ENCODE data around the gene TTC23.

TTC23 gene

GRCh38 chr15:99249270-99249841 is at the start of gene TTC23:
TSS of gene TTC23 (minus strand) at chr15:99249581. CDS start at chr15:99228712, 20,869 bp downstream.
- Histone ChIP-seq H3K36me3 (replicated peaks) (no peaks in the 10 kb centered on the region), H3K27me3 (ENCODE audit: low read depth) (no peaks in the 10 kb centered on the region), H3K9me3 (no peaks in the 10 kb centered on the region), H3K4me1 (peaks cover 3% of the 10 kb centered on the region; the same call in 1 of the 2 replicates), H3K4me3 (peak within 1 kb of the TSS; percentile 80)
- no peak for DNase-seq (ENCODE audit: low spot score in 2 of 2)
- in situ Hi-C loops (cut with MboI; ENCODE audit: low sequenced_read_pairs): no loop called here

- no peak for DNase-seq (ENCODE audit: low spot score in 2 of 2)
- Histone ChIP-seq H3K36me3 (replicated peaks) (no peaks in the 10 kb centered on the region), H3K9me3 (peaks cover 3% of the 10 kb centered on the region; the same call in 1 of the 2 replicates), H3K27me3 (ENCODE audit: low read depth) (no peaks in the 10 kb centered on the region), H3K4me3 (no peak overlapping the region), H3K4me1 (peaks cover 12% of the 10 kb centered on the region)
- in situ Hi-C loops (cut with MboI; ENCODE audit: low sequenced_read_pairs): no loop called here
Observed at GRCh38 chr15:99296386-99296785, 47.0 kb upstream of the TTC23 start.

- peaks cover 12% of the 10 kb centered on the region for H3K4me1 ChIP-seq
- H3K36me3 ChIP-seq (replicated peaks): no peaks in the 10 kb centered on the region
- no peaks in the 10 kb centered on the region for H3K27me3 ChIP-seq (ENCODE audit: low read depth)
- no peak overlapping the region for H3K4me3 ChIP-seq
- H3K9me3 ChIP-seq: peaks cover 3% of the 10 kb centered on the region; the same call in 1 of the 2 replicates
- in situ Hi-C loops (cut with MboI; ENCODE audit: low sequenced_read_pairs): no loop called here
- DNase-seq (ENCODE audit: low spot score in 2 of 2): no peak
Observed at GRCh38 chr15:99295840-99296239, 46.5 kb upstream of the TTC23 start.

GRCh38 chr15:99291643-99292042 is 42.3 kb upstream of the TTC23 start:
- DNase-seq (ENCODE audit: low spot score in 2 of 2): no peak
- in situ Hi-C loops (cut with MboI; ENCODE audit: low sequenced_read_pairs): no loop called here

GRCh38 chr15:99283717-99284116 is 34.3 kb upstream of the TTC23 start:
- H3K27me3 ChIP-seq (ENCODE audit: low read depth): no peaks in the 10 kb centered on the region
- no peaks in the 10 kb centered on the region for H3K9me3 ChIP-seq
- no peaks in the 10 kb centered on the region for H3K36me3 ChIP-seq (replicated peaks)
- no peak for DNase-seq (ENCODE audit: low spot score in 2 of 2)
- in situ Hi-C loops (cut with MboI; ENCODE audit: low sequenced_read_pairs): loop anchor here (5.0 kb wide), 1 partner anchor 424 kb away; no protein-coding TSS in a partner anchor
- no peak overlapping the region for H3K4me3 ChIP-seq
- peaks cover 5% of the 10 kb centered on the region for H3K4me1 ChIP-seq

More at GRCh38 chr15:99291643-99292042, 42.3 kb upstream of the TTC23 start:
- Histone ChIP-seq H3K4me3 (no peak overlapping the region), H3K4me1 (peaks cover 10% of the 10 kb centered on the region), H3K36me3 (replicated peaks) (no peaks in the 10 kb centered on the region), H3K9me3 (peaks cover 3% of the 10 kb centered on the region; the same call in 1 of the 2 replicates), H3K27me3 (ENCODE audit: low read depth) (no peaks in the 10 kb centered on the region)

GRCh38 chr15:99282586-99282985 is 33.2 kb upstream of the TTC23 start:
- H3K27me3 ChIP-seq (ENCODE audit: low read depth): no peaks in the 10 kb centered on the region
- peaks cover 5% of the 10 kb centered on the region for H3K4me1 ChIP-seq
- H3K9me3 ChIP-seq: no peaks in the 10 kb centered on the region
- H3K36me3 ChIP-seq (replicated peaks): no peaks in the 10 kb centered on the region
- in situ Hi-C loops (cut with MboI; ENCODE audit: low sequenced_read_pairs): loop anchor here (5.0 kb wide), 1 partner anchor 425 kb away; no protein-coding TSS in a partner anchor
- no peak for DNase-seq (ENCODE audit: low spot score in 2 of 2)
- H3K4me3 ChIP-seq: no peak overlapping the region

- H3K4me3 ChIP-seq: no peak overlapping the region
- no peaks in the 10 kb centered on the region for H3K9me3 ChIP-seq
- no peaks in the 10 kb centered on the region for H3K36me3 ChIP-seq (replicated peaks)
- DNase-seq (ENCODE audit: low spot score in 2 of 2): no peak
- no peaks in the 10 kb centered on the region for H3K27me3 ChIP-seq (ENCODE audit: low read depth)
- peaks cover 5% of the 10 kb centered on the region for H3K4me1 ChIP-seq
- in situ Hi-C loops (cut with MboI; ENCODE audit: low sequenced_read_pairs): loop anchor here (5.0 kb wide), 1 partner anchor 425 kb away; no protein-coding TSS in a partner anchor
Observed at GRCh38 chr15:99282121-99282520, 32.7 kb upstream of the TTC23 start.

- Histone ChIP-seq H3K4me1 (peaks cover 5% of the 10 kb centered on the region), H3K27me3 (ENCODE audit: low read depth) (no peaks in the 10 kb centered on the region), H3K9me3 (no peaks in the 10 kb centered on the region), H3K4me3 (no peak overlapping the region), H3K36me3 (replicated peaks) (no peaks in the 10 kb centered on the region)
- in situ Hi-C loops (cut with MboI; ENCODE audit: low sequenced_read_pairs): loop anchor here (5.0 kb wide), 1 partner anchor 427 kb away; no protein-coding TSS in a partner anchor
- DNase-seq (ENCODE audit: low spot score in 2 of 2): no peak
Observed at GRCh38 chr15:99279827-99280226, 30.4 kb upstream of the TTC23 start.

GRCh38 chr15:99279290-99279689 is 29.9 kb upstream of the TTC23 start:
- Histone ChIP-seq H3K4me3 (no peak overlapping the region), H3K9me3 (no peaks in the 10 kb centered on the region), H3K36me3 (replicated peaks) (no peaks in the 10 kb centered on the region), H3K27me3 (ENCODE audit: low read depth) (no peaks in the 10 kb centered on the region), H3K4me1 (peaks cover 5% of the 10 kb centered on the region)
- no peak for DNase-seq (ENCODE audit: low spot score in 2 of 2)
- in situ Hi-C loops (cut with MboI; ENCODE audit: low sequenced_read_pairs): no loop called here

- no peaks in the 10 kb centered on the region for H3K9me3 ChIP-seq
- H3K4me1 ChIP-seq: no peaks in the 10 kb centered on the region; the same call in 1 of the 2 replicates
- H3K27me3 ChIP-seq (ENCODE audit: low read depth): no peaks in the 10 kb centered on the region
- H3K4me3 ChIP-seq: no peak overlapping the region
- DNase-seq (ENCODE audit: low spot score in 2 of 2): no peak
- in situ Hi-C loops (cut with MboI; ENCODE audit: low sequenced_read_pairs): no loop called here
- H3K36me3 ChIP-seq (replicated peaks): no peaks in the 10 kb centered on the region
Observed at GRCh38 chr15:99275525-99276128, 26.2 kb upstream of the TTC23 start.

GRCh38 chr15:99275061-99275460 is 25.7 kb upstream of the TTC23 start:
- H3K36me3 ChIP-seq (replicated peaks): no peaks in the 10 kb centered on the region
- no peak overlapping the region for H3K4me3 ChIP-seq
- in situ Hi-C loops (cut with MboI; ENCODE audit: low sequenced_read_pairs): no loop called here
- H3K4me1 ChIP-seq: no peaks in the 10 kb centered on the region; the same call in 1 of the 2 replicates
- H3K9me3 ChIP-seq: no peaks in the 10 kb centered on the region
- DNase-seq (ENCODE audit: low spot score in 2 of 2): no peak
- H3K27me3 ChIP-seq (ENCODE audit: low read depth): no peaks in the 10 kb centered on the region

- no peak for DNase-seq (ENCODE audit: low spot score in 2 of 2)
- Histone ChIP-seq H3K36me3 (replicated peaks) (no peaks in the 10 kb centered on the region), H3K27me3 (ENCODE audit: low read depth) (no peaks in the 10 kb centered on the region), H3K9me3 (no peaks in the 10 kb centered on the region), H3K4me1 (no peaks in the 10 kb centered on the region; the same call in 1 of the 2 replicates), H3K4me3 (no peak overlapping the region)
- in situ Hi-C loops (cut with MboI; ENCODE audit: low sequenced_read_pairs): loop anchor here (25.0 kb wide), 1 partner anchor 638 kb away; no protein-coding TSS in a partner anchor
Observed at GRCh38 chr15:99273801-99274200, 24.4 kb upstream of the TTC23 start.

GRCh38 chr15:99268431-99268830 is 19.1 kb upstream of the TTC23 start:
- in situ Hi-C loops (cut with MboI; ENCODE audit: low sequenced_read_pairs): loop anchor here (25.0 kb wide), 1 partner anchor 644 kb away; no protein-coding TSS in a partner anchor
- H3K4me3 ChIP-seq: no peak overlapping the region
- no peaks in the 10 kb centered on the region for H3K4me1 ChIP-seq
- no peaks in the 10 kb centered on the region for H3K27me3 ChIP-seq (ENCODE audit: low read depth)
- H3K9me3 ChIP-seq: no peaks in the 10 kb centered on the region
- DNase-seq (ENCODE audit: low spot score in 2 of 2): no peak
- no peaks in the 10 kb centered on the region for H3K36me3 ChIP-seq (replicated peaks)

- Histone ChIP-seq H3K4me1 (no peaks in the 10 kb centered on the region), H3K27me3 (ENCODE audit: low read depth) (no peaks in the 10 kb centered on the region), H3K36me3 (replicated peaks) (no peaks in the 10 kb centered on the region), H3K4me3 (no peak overlapping the region), H3K9me3 (no peaks in the 10 kb centered on the region)
- in situ Hi-C loops (cut with MboI; ENCODE audit: low sequenced_read_pairs): loop anchor here (25.0 kb wide), 1 partner anchor 644 kb away; no protein-coding TSS in a partner anchor
- no peak for DNase-seq (ENCODE audit: low spot score in 2 of 2)
Observed at GRCh38 chr15:99267957-99268356, 18.6 kb upstream of the TTC23 start.

Data from HAP-1 (cell line).